DLD1 (cell line): Measurements from ENCODE around the gene LDB3.

Source experiments
- in situ Hi-C: cut with HindIII; loops from 2 replicates; pipeline ENCODE4 v1.10.0; 2017; ENCODE audit warnings: low sequenced_read_pairs

LDB3 gene

DNA sequence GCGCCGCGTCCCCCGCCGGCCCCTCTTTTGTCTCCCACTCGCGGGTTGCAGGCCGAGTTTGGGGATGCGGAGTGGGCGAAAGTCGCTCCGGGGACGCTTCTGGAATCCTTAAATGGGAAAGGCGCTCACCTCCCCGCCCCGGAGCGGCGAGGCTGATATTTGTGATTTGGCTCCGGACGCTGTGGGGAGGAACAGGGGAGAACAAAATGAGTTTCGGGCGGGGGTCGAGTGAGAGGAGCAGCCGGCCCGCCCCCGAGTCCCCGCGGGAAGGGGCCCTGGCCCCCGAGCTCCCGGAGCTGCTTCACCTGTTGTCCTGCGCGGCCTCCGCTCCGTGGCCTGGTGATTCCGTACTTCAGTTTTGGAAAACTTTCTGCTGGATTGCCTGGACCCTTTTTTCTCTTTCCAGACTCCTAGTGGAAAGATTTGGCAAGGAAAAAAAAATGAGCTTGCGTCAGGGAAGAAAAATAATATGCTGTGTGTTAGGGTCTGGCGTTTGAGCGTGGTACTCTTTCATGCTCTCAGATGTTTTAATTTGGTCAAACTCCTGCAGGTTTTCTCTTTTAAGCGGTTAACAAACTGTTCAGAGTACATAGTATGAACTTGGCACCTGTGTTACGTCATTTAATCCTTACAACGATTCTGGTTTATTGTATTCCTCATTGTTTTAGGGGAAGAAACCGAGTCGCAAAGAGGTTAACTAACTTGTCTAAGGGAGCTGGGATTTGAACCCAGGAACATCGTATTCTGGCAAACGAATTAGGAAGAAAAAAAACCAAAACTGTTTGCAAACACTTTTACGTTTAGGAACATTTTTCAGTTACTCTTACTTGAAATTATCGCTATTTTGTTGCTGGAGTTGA, 89.0 kb downstream of the LDB3 start:
- in situ Hi-C loops: no loop called here

DNA sequence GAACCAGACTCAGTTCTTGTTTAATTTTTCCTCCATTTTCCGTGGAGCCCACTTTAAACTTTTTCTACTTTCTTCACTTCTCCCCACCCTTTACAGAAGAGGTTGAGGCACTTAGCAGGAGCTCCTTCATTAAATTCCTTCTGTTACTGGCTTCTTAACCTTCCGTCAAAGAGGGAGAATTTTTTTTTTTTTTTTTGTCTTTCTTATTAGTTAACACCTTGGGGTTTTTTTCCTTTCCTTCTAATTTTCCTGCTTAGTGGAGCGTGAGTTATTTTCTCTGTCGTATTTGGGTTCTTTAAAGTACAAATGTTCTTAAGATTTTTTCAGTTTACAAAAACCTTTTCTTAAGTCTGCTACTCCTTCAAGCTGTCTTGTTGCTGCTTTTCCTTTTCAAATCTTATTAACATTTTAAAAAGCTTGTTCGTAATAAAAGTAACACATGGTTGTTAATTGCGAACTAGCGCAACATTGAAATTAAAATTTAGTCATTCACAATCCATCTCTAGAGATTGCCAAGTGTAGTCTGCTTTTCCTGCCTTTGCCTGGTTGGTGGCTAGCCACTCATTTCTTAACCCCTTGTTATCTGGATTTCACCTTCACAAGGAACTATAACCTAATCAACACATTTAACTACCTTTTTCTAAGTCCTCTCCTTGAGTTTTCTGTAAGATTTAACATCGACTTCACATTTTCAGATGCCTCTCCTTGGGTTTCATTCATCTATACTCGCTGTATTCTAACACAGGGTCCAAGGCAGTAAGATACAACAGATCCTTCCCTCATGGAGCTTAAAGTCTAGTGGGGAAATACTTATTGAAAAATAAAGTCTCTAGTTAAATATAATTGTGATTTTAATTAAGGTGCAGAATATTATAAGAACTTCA, 90.1 kb downstream of the LDB3 start:
- in situ Hi-C loops: no loop called here

DNA sequence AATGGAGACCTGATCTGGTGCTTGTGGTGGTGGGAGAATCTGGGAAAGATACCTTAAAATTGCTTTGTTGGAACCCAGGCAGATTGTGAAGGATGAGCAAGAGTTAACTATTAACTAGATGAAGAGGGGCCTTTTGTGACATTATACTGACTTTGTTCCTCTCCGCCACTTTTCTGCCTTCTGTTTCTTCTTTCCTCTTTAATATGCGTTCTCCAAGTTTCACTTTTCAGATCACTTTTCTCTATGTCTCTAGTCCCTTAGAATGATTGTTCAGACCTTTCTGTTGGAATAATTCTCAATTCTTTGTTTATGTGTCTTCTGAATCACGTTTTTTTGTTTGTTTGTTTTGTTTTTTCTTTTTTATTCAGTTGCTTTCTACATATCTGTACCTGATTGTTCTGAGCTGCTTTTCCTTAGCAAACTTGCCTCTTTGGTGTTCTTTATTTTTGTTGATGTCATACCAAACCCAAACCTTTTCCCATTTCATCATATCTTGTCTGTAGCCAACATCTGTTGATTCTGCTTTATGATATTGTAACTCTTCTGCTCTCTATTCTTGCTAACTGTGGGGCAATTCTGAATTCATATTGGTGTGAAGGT, 90.9 kb downstream of the LDB3 start:
- in situ Hi-C loops: no loop called here

DNA sequence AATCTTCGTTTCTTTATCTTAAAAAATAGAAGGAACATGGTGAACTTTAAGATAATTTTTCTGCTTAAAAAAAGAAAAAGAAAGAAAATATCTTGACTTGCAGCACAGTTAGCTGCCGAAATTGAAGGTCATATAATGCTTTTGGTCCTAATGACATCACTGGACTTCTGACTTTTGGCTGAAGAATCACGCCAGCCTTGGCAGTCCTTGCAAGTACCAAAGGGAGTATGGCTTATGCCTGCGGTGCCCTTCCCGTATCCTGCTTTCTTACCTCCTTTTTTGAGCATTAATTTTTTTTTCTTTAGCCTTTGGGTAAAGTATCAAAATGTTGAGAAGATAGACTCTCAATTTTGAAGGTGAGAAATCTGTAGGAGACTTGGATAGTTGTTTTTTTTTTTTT, 95.1 kb downstream of the LDB3 start:
- in situ Hi-C loops: no loop called here

DNA sequence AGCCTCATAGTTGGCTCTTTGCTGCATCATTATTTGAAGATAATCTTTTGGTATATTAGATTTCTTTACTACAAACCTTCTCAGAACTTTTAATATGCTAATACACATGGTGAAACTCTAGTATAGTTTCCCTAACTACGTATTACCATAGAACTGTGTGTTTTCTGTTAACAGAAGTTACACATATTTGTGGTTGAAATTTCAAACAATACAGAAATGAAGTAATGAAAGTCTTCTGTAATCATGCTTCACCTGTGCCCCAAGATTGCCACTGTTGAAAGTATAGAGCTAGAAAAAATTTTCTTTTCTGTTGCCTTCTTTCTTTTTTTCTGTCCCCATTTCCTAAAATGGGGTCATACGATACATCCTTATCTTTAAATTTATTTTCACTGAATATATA, 97.2 kb downstream of the LDB3 start:
- in situ Hi-C loops: no loop called here

DNA sequence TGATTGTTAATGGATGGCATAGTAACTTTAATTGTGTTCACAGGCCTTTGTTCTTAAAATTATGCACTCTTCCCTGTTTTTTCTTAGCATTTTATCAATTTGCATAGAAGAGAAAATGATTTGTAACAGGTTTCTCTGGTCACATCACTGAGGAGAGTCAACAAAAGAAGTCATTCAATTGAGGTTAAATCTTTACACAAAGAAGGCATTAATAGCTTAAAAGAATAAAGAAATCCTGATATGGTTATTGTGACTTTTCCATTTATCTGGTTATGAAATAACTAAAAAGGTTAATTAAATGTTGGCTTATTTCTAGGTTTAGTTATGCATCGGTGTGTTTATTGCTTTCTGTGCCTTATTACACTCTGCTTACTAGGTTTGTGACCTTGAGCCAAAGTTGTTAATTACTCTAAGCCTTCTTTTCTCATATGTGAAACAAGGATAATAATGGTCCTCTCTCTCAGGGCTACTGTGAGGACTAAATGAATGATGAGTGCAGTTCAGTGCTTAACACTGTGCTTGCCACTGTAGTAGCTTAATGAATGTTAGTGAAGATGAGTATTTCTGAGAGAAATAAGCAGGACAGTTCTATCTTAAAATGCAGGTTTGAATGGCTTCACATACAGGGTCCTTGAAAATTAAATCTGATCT, 100.2 kb downstream of the LDB3 start:
- in situ Hi-C loops: no loop called here

DNA sequence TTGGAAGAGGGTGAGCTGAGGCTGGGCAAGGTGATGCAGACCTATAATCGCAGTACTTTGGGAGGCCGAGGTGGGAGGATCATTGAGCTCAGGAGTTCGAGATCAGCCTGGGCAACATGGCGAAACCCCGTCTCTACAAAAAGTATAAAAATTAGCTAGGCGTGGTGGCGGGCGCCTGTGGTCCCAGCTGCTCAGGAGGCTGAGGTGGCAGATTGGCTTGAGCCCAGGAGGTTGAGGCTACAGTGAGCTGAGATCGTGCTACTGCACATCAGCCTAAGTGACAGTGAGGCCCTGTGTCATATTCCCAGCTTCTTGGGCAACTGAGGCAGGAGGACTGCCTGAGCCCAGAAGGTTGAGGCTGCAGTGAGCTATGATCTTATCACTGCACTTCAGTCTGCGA, 101.7 kb downstream of the LDB3 start:
- in situ Hi-C loops: no loop called here

DNA sequence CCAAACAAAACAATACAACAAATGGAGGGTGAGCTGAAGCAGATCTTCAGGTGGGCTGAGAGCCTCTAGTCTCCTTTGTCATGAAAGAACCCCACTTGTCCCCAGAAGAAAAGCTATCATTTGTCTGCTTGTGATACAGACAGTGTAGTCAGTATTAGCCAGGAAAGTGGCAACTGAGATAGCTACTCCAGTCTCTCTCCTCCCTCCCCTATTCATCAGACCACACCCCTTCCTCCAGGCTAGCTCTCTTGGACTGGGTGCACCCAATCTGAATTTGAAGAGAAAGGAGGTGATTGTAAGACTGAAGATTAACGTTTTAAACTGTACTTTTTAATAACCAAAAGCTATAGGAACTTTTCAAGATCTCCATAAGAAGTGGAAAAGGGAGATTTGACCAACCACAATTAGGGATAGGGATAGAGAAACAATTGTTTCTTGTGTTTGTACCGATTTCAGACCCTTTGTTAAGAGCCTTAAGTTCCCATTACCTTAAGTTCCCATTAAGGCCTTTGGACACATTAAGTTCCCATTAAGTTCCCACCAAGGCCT, 102.2 kb downstream of the LDB3 start:
- in situ Hi-C loops: no loop called here

DNA sequence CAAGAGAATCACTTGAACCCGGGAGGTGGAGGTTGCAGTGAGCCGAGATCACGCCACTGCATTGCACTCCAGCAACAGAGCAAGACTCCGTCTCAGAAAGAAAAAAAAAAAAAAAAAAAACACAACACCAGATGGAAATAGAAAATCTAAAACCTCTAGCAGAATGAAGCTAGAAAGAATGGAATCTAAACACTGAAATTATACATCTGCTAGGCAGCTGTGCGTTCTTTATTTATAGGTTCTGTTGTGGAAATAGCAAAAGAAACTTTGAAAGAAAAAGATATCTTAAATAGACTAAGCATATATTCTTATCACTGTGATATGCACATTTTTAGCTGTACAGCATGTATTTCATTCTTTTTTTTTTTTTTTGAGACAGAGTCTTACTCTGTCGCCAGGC, 105.2 kb downstream of the LDB3 start:
- in situ Hi-C loops: no loop called here

DNA sequence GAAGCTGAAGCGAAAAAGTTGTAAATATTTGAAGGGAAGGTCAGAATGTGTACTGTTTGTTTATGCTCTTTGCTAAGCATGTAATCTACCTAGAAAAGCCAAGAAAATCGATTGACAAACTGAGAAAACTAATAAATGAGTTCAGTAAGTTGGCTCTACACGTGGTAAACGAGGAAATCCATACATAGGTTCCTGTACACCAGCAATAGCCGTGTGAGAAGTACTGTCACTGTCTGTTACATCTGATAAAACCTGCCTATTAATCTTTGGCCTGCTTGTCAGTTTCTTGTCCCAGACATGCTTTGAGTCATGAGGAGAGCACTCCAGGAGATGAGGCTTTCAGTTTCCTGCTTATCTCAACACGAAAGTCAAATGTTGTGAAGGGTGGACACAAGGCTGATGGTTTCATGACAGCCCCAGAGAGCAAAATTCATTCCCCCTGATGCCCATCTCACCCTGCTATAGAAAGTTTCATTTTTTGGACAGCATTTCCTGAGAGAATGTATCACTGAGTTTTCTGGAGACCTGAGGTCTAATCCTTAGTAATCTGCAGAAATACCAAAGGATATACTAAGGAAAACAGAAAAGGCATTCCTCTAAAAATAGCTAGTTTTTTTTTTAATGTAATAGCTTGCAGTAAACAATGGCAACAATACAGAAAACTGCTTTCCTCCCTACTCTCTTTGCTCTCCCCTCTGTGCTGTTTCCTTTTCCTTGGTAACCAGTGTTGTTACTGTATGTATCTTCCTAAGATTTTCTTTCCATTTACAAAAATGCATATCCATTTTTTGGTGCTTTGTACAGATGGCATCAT, 107.0 kb downstream of the LDB3 start:
- in situ Hi-C loops: no loop called here

DNA sequence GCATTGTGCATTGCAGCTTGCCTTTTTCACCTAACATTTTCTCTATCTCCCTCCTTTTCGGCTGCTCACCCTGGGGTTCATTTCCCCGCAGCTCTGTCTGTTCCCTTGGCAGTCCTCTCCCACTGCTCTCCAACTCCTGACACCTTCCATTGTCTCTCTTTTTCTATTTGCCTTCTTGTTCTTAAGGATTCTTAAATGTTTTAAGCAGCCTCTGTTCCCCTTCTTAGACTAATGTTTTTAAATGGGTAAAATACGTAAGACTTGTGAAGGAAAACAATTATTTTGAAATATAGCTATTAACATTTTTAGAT, 107.5 kb downstream of the LDB3 start:
- in situ Hi-C loops: no loop called here

DNA sequence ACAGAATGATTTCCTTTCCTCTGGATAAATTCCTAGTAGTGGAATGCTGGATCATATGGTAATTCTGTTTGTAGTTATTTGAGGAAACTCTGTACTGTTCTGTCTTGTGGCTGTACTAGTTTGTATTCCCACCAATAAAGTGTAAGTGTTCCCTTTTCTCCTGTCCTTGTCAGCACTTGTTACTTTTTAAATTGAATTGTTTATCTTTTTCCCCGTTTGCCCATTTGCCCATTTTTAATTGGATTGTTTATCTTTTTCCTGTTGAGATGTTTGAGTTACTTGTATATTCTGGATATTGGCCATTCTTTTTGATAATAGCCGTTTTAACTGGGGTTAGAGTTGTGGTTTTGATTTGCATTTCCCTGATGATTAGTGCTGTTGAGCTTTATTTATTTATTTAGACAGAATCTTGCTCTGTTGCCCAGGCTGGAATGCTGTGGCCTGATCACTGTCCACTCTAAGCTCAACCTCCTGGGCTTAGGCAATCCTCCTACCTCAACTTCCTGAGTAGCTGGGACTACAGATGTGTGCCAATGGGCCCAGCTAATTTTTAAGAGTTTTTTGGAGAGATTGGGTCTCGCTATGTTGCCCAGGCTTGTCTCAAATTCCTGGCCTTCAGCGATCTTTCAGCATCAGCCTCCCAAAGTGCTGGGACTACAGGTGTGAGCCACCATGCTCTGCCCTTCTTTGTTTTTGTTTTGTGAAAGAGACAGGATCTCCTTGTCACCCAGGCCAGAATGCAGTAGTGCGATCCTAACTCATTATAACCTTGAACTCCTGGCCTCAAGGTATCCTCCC, 111.1 kb downstream of the LDB3 start:
- in situ Hi-C loops: no loop called here

DNA sequence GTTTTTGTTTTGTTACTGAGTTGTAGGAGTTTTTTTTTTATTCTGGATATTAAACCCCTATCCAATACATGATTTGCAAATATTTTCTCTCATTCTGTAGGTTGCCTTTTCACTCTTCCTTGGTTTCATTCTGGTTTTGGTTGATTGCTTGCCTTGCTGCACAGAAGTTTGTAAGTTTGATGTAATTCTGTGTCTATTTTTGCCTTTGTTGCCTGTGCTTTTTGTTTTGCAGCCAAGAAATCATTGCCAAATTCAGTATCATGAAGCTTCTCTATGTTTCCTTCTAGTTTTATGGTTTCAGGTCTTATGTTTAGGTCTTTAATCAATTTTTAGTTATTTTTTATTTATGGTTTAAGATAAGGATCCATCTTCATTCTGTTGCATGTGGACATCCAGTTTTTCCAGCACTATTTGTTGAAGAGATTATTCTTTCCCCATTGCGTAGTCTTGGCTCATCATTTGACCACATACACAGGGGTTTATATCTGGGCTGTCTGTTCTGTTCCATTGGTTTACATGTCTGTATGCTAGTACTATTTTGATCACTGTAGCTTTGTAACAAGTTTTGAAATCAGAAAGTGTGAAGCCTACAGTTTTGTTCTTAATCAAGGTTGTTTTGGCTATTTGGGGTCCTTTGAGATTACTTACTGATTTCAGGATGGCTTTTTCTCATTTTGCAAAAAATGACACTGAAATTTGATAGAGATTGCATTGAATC, 114.5 kb downstream of the LDB3 start:
- in situ Hi-C loops: no loop called here

DNA sequence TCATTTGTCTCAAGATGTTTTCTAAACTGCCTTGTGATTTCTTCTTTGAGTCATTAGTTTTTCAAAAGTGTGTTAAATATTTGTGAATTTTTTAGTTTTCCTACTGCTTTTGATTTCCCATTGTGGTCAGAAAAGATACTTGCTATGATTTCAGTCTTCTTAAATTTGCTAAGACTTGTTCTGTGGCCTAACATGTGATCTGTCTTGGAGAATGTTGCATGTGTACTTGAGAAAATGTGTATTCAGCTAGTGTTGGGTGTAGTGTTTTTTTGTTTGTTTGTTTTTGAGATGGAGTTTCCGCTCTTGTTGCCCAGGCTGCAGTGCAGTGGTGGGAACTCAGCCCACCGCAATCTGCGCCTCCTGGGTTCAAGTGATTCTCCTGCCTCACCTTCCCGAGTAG, 116.7 kb downstream of the LDB3 start:
- in situ Hi-C loops: no loop called here
